Measurements from ENCODE around the gene TMEFF1. TPM values are rescaled to one million over a fixed set of nuclear protein-coding genes. Genes with fewer than 3 reads are reported as not detected.
"Not testable (repeated sequence)": the region's sequence is repeated elsewhere in the genome, so short reads cannot be mapped to it uniquely, and the experiment has no call there.

Gene TMEFF1
- total and polyA plus RNA-seq, 8 donors = 0.05 to 0.92 TPM; not detected in 6

- Histone ChIP-seq H3K36me3 (no peaks in the 10 kb centered on the region), H3K9me3 (no peaks in the 10 kb centered on the region), H3K27me3 (no peaks in the 10 kb centered on the region), H3K27ac (no peak overlapping the region), H3K4me1 (peaks cover 14 to 27% (median 22%) of the 10 kb centered on the region in 4 donors), H3K4me3 (no peak overlapping the region)
- intact Hi-C loops (cut with DNase I; ENCODE audit: low total_unique reads) = no loop called here
- TF ChIP-seq CTCF (IDR thresholded peaks at IDR 0.05) (no peak), POLR2AphosphoS5 (IDR thresholded peaks at IDR 0.05) (no peak), EP300 (IDR thresholded peaks at IDR 0.05) (no peak), POLR2A (IDR thresholded peaks at IDR 0.05) (no peak)
- WGBS, 5 donors = 92 to 97% (median 95%) methylated on average over 3 of the region's 3 CpGs
- no peak for DNase-seq
These were observed 40.2 kb upstream of the TMEFF1 start for GRCh38 chr9:100432736-100433135.

GRCh38 chr9:100436571-100436970 lies 36.4 kb upstream of the TMEFF1 start:
- intact Hi-C loops (cut with DNase I; ENCODE audit: low total_unique reads) = no loop called here
- no peak for TF ChIP-seq CTCF (IDR thresholded peaks at IDR 0.05)
- no peak for TF ChIP-seq POLR2AphosphoS5 (IDR thresholded peaks at IDR 0.05)
- TF ChIP-seq POLR2A (IDR thresholded peaks at IDR 0.05) = no peak
- no peak for TF ChIP-seq EP300 (IDR thresholded peaks at IDR 0.05)
- WGBS, 5 donors = 81 to 93% (median 85%) methylated on average over 7 of the region's 7 CpGs

GRCh38 chr9:100437860-100438805 lies 34.8 kb upstream of the TMEFF1 start:
- peak in 1 of 3 donors; percentile 43 for TF ChIP-seq POLR2AphosphoS5 (IDR thresholded peaks at IDR 0.05)
- TF ChIP-seq POLR2A (IDR thresholded peaks at IDR 0.05) = no peak
- TF ChIP-seq CTCF (IDR thresholded peaks at IDR 0.05) = peak in 6 of 7 experiments; percentile 39 to 99 (median 90)
- Histone ChIP-seq H3K4me1 (peaks cover 0 to 6% (median 0%) of the 10 kb centered on the region in 4 donors), H3K4me3 (no peak overlapping the region), H3K36me3 (peaks cover 5 to 13% (median 12%) of the 10 kb centered on the region in 4 donors), H3K27ac (no peak overlapping the region), H3K9me3 (no peaks in the 10 kb centered on the region), H3K27me3 (no peaks in the 10 kb centered on the region)
- 74 to 89% (median 83%) methylated on average over 1 of the region's 1 CpG for WGBS, 5 donors
- DNase-seq = peak; percentile 79 to 83
- intact Hi-C loops (cut with DNase I; ENCODE audit: low total_unique reads) = no loop called here

More at GRCh38 chr9:100436571-100436970, 36.4 kb upstream of the TMEFF1 start:
- H3K4me3 ChIP-seq = no peak overlapping the region
- no peaks in the 10 kb centered on the region for H3K27me3 ChIP-seq
- H3K27ac ChIP-seq = no peak overlapping the region
- H3K9me3 ChIP-seq = no peaks in the 10 kb centered on the region
- no peak for DNase-seq
- peaks cover 0 to 6% (median 0%) of the 10 kb centered on the region in 4 donors for H3K4me1 ChIP-seq
- no peaks in the 10 kb centered on the region for H3K36me3 ChIP-seq

GRCh38 chr9:100440071-100440470 lies 32.9 kb upstream of the TMEFF1 start:
- H3K27ac ChIP-seq = no peak overlapping the region
- 84 to 96% (median 91%) methylated on average over 3 of the region's 3 CpGs for WGBS, 5 donors
- H3K4me1 ChIP-seq = peaks cover 0 to 6% (median 0%) of the 10 kb centered on the region in 4 donors
- intact Hi-C loops (cut with DNase I; ENCODE audit: low total_unique reads) = no loop called here
- TF ChIP-seq POLR2A (IDR thresholded peaks at IDR 0.05) = no peak
- TF ChIP-seq CTCF (IDR thresholded peaks at IDR 0.05) = no peak
- TF ChIP-seq POLR2AphosphoS5 (IDR thresholded peaks at IDR 0.05) = peak in 1 of 3 donors; percentile 23
- no peaks in the 10 kb centered on the region for H3K9me3 ChIP-seq
- no peak overlapping the region for H3K4me3 ChIP-seq
- no peaks in the 10 kb centered on the region for H3K27me3 ChIP-seq
- no peak for DNase-seq
- peaks cover 5 to 24% (median 15%) of the 10 kb centered on the region in 4 donors for H3K36me3 ChIP-seq

GRCh38 chr9:100440487-100440886 lies 32.5 kb upstream of the TMEFF1 start:
- DNase-seq; H3K9me3 ChIP-seq; H3K4me1 ChIP-seq; H3K4me3 ChIP-seq; H3K27me3 ChIP-seq; intact Hi-C loops (cut with DNase I; ENCODE audit: low total_unique reads); H3K27ac ChIP-seq: not testable (repeated sequence)
- peaks cover 5 to 24% (median 15%) of the 10 kb centered on the region in 4 donors for H3K36me3 ChIP-seq
- 88 to 95% (median 94%) methylated on average over 5 of the region's 5 CpGs for WGBS, 5 donors
